NCI-H460 (cell line): Measurements from ENCODE around the gene ATP6V1B1. TPM values are rescaled to one million over a fixed set of nuclear protein-coding genes. Genes with fewer than 3 reads are reported as not detected.
"Not testable (repeated sequence)": the region's sequence is repeated elsewhere in the genome, so short reads cannot be mapped to it uniquely, and the experiment has no call there.

Experiments
- DNase-seq: peaks from one replicate; pipeline ENCODE4 v3.0.0-alpha.2; 2016; ENCODE audit warnings: low read depth; ENCODE audit errors: extremely low read depth
- small RNA-seq, 2 experiments: library from RNA; depleted of rRNA; stranded (forward); fragments of <200 nt; gene quantifications; one replicate each; pipeline ENCODE3, GENCODE V24; 2014
- total RNA-seq: library from RNA; depleted of rRNA; stranded (reverse); fragments of >200 nt; shearing (Covaris generic); gene quantifications from 2 replicates; pipeline ENCODE4 v1.2.3, GENCODE V29; 2014; rRNA removed

The ATP6V1B1 gene
- total RNA-seq, 1 experiment from 2014 or later: 2.3 TPM

GRCh38 chr2:71003396-71003795 lies 67.7 kb downstream of the ATP6V1B1 start:
- no peak for DNase-seq

GRCh38 chr2:71003966-71004755 lies 68.5 kb downstream of the ATP6V1B1 start:
- no peak for DNase-seq

- DNase-seq: no peak
These were observed 69.2 kb downstream of the ATP6V1B1 start for GRCh38 chr2:71004857-71005256.

- DNase-seq: no peak
These were observed 69.8 kb downstream of the ATP6V1B1 start for GRCh38 chr2:71005271-71006202.

GRCh38 chr2:71006323-71006722 lies 70.6 kb downstream of the ATP6V1B1 start:
- no peak for DNase-seq

- DNase-seq: no peak
These were observed 71.5 kb downstream of the ATP6V1B1 start for GRCh38 chr2:71006955-71007799.

GRCh38 chr2:71008342-71008741 lies 72.6 kb downstream of the ATP6V1B1 start:
- DNase-seq: no peak

- DNase-seq: not testable (repeated sequence)
These were observed 76.1 kb downstream of the ATP6V1B1 start for GRCh38 chr2:71011786-71012185.

Small RNA genes lying within 50 kb of the gene (small RNA-seq; reads per million reads assigned to genes)
- 0 reads per million in 2 experiments for gene RF02272
- 0.02 to 0.35 reads per million in 2 experiments for gene RN7SL160P

Other genes starting within 250 kb of the ATP6V1B1 start
- 23.1 and 29.8 TPM in 2 replicates for gene ADD2, start 167.7 kb upstream of the ATP6V1B1 start, total RNA-seq
- gene FIGLA, start 145.3 kb upstream of the ATP6V1B1 start, total RNA-seq: not detected in 2 replicates
- not detected in 2 replicates for gene CLEC4F, start 115.3 kb upstream of the ATP6V1B1 start, total RNA-seq
- gene CD207, start 100.1 kb upstream of the ATP6V1B1 start, total RNA-seq: not detected in 2 replicates
- gene VAX2, start 35.3 kb upstream of the ATP6V1B1 start, total RNA-seq: 3.7 and 3.9 TPM in 2 replicates
- gene ANKRD53, start 42.7 kb downstream of the ATP6V1B1 start, total RNA-seq: not detected in 2 replicates
- gene TEX261, start 59.0 kb downstream of the ATP6V1B1 start, total RNA-seq: 27.6 and 31.6 TPM in 2 replicates
- gene NAGK, start 132.7 kb downstream of the ATP6V1B1 start, total RNA-seq: 15.4 and 19.5 TPM in 2 replicates
- 14.2 and 15.4 TPM in 2 replicates for gene MCEE, start 194.3 kb downstream of the ATP6V1B1 start, total RNA-seq
- 29.9 and 35.4 TPM in 2 replicates for gene MPHOSPH10, start 194.7 kb downstream of the ATP6V1B1 start, total RNA-seq